GM18511 (cell line): ENCODE measurements around the gene KCNT1.

ENCODE experiments used
- ATAC-seq: cut with Tn5 transposase; IDR thresholded peaks from one replicate; pipeline ENCODE4 v1.9.1; 2021; ENCODE audit warnings: mild to moderate bottlenecking, moderate library complexity; ENCODE audit not compliant: unreplicated experiment

Gene KCNT1

GRCh38 chr9:135762921-135763320 lies 60.9 kb downstream of the KCNT1 start:
- no peak for ATAC-seq

- no peak for ATAC-seq
Measured at GRCh38 chr9:135763716-135764446, 61.9 kb downstream of the KCNT1 start.

- no peak for ATAC-seq
Measured at GRCh38 chr9:135764731-135765130, 62.7 kb downstream of the KCNT1 start.

GRCh38 chr9:135765416-135765815 lies 63.4 kb downstream of the KCNT1 start:
- ATAC-seq: no peak

GRCh38 chr9:135766251-135766650 lies 64.3 kb downstream of the KCNT1 start:
- ATAC-seq: no peak

- no peak for ATAC-seq
Measured at GRCh38 chr9:135766707-135767106, 64.7 kb downstream of the KCNT1 start.

- ATAC-seq: no peak
Measured at GRCh38 chr9:135768516-135769218, 66.7 kb downstream of the KCNT1 start.

GRCh38 chr9:135769489-135770202 lies 67.7 kb downstream of the KCNT1 start:
- ATAC-seq: no peak

GRCh38 chr9:135770203-135770535 lies 68.2 kb downstream of the KCNT1 start:
- no peak for ATAC-seq

GRCh38 chr9:135770771-135771170 lies 68.8 kb downstream of the KCNT1 start:
- no peak for ATAC-seq

GRCh38 chr9:135771401-135772051 lies 69.5 kb downstream of the KCNT1 start:
- no peak for ATAC-seq

- ATAC-seq: no peak
Measured at GRCh38 chr9:135772056-135772646, 70.2 kb downstream of the KCNT1 start.

GRCh38 chr9:135772702-135773493 lies 70.9 kb downstream of the KCNT1 start:
- no peak for ATAC-seq

- ATAC-seq: no peak
Measured at GRCh38 chr9:135773530-135774238, 71.7 kb downstream of the KCNT1 start.

- no peak for ATAC-seq
Measured at GRCh38 chr9:135774239-135774747, 72.3 kb downstream of the KCNT1 start.

- no peak for ATAC-seq
Measured at GRCh38 chr9:135774794-135775525, 73.0 kb downstream of the KCNT1 start.

- no peak for ATAC-seq
Measured at GRCh38 chr9:135775911-135776310, 73.9 kb downstream of the KCNT1 start.

- ATAC-seq: no peak
Measured at GRCh38 chr9:135776893-135777622, 75.1 kb downstream of the KCNT1 start.
